Pancreas (tissue), 10 donors: ENCODE measurements around the gene TNIP1. TPM values are rescaled to one million over a fixed set of nuclear protein-coding genes. Genes with fewer than 3 reads are reported as not detected.

Experiments used
- ATAC-seq, 4 donors: fragments of 200-7000 bp; cut with Tn5 transposase; one replicate each; pipeline versions ENCODE4 v1.8.0 to v1.9.1; 2020; ENCODE audit warnings: mild to moderate bottlenecking in 4 of 4, moderate library complexity in 4 of 4
- DNase-seq, 6 donors: peaks; one replicate each; pipeline ENCODE4 v3.0.0-alpha.2; 2020
- FAIRE-seq: peaks from 2 replicates; lab custom pipeline; 2012; peaks lifted over from hg19 to GRCh38; lab: Jason Lieb, UNC
- H3K27ac ChIP-seq, 4 donors: fragments of 200-600 bp; sonication (generic); 1 replicate in 3 of 4; 2 replicates in 1 of 4; pipeline versions ENCODE4 v1.5.0 to v1.8.0; 2020
- H3K27me3 ChIP-seq, 4 donors: fragments of 200-600 bp; one replicate each; pipeline ENCODE4 v1.8.0; 2021
- H3K36me3 ChIP-seq, 3 donors: fragments of 200-600 bp; sonication (generic) in 1 of 3; one replicate each; pipeline versions ENCODE4 v1.5.0 to v1.8.0; 2020 to 2021
- H3K4me1 ChIP-seq, 3 donors: fragments of 200-600 bp; one replicate each; pipeline ENCODE4 v1.8.0; 2021
- H3K4me3 ChIP-seq, 4 donors: fragments of 200-600 bp; sonication (generic) in 2 of 4; one replicate each; pipeline versions ENCODE4 v1.5.0 to v1.8.0; 2020 to 2021
- H3K9me3 ChIP-seq, 4 donors: fragments of 200-600 bp; one replicate each; pipeline ENCODE4 v1.8.0; 2021
- CTCF ChIP-seq, 4 donors: fragments of 200-600 bp; sonication (generic) in 3 of 4; IDR thresholded peaks; one replicate each; pipeline versions ENCODE4 v1.5.0 to v1.8.0; 2021; ENCODE audit warnings: antibody characterized with exemption in 4 of 4
- WGBS, 2 donors: extraction: QIAGEN DNeasy Blood & Tissue Kit; methylation state at CpG; one replicate each; pipeline ENCODE4 v1.1.7; 2013; 5-methylcytosine and 5-hydroxymethylcytosine counted together
- intact Hi-C, 3 donors: fragments of 100-400 bp; cut with DNase I; formaldehyde crosslinking; loops; one replicate each; pipeline versions ENCODE4 v1.11.1 to v1.14.2; 2022
- polyA plus RNA-seq, 2 donors: library from polyadenylated mRNA; stranded (reverse); fragments of 200-250 nt; gene quantifications; one replicate each; pipeline ENCODE4 v1.2.3, GENCODE V29; 2013
- total RNA-seq, 6 donors: library from RNA; stranded (reverse); fragmentation: NEBNext Ultra II Directional in 4 of 6; extraction: Animal tissue kit (Norgen Biotek cat#: 25700) in 4 of 6; gene quantifications; one replicate each; pipeline versions ENCODE4 v1.2.1 to v1.2.4, GENCODE V29; 2021 to 2023
- donor health status: healthy with polysubstance abuse.
- donor health status: DM: no; HTN: no; CAD: no; lungs with moderate emphysema.
- donor health status: DM: no; HTN: no; CAD: no.
- donor health status: control.
- donor health status: control.
- donor health status: Bipolar disorder and iron deficiency.
- donor health status: DM: yes; HTN: yes; CAD: no.
- donor health status: DM: no; HTN: no; CAD: no.
- donor health status: DM: no; HTN: no; CAD: no.
- donor health status: DM: yes; HTN: yes; CAD: no.

The TNIP1 gene
- total and polyA plus RNA-seq, 8 donors = 36.4 to 118 (median 69.3) TPM

DNA sequence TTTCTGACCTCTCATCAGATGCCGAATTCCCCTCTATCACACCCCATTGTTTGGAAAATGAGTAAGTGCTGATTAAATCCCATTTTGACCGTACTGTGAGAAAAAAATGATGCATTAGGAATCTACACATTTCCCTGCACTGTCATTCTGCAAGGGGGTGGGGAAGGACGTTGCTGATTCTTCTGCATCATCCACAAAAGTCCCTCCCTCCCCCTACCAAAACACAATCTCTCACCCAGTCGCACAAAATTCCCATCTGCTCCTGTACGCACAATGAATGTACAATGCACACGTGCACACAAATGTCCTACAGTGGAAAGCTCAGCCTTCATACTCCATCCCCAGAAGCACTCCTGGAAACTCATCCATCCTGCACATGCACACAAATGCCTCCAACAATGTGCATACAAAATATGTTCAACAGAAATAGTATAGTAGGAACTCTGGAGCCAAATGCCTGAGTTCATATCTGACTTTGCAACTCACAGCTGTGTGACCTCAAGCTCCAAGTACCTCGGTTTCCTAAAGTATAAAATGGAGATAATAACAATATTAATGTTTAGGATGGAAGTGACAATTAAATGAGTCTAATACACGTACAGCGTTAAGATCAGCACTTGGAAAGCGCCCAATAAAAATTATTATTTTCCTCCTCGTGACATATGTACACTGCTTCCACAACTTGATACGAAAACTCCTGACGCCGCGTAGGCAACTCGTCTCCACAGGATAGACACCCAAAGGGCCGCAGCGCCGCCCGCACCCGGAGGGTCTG lies 809 bp downstream of the TNIP1 start:
- 1% methylated on average over 21 of the region's 21 CpGs for WGBS, 2 donors
- Histone ChIP-seq H3K4me3 (peak overlapping the region; percentile 78 to 97 (median 88)), H3K4me1 (peaks cover 8 to 48% (median 36%) of the 10 kb centered on the region in 3 donors), H3K27ac (peak overlapping the region; percentile 86 to 99 (median 96)), H3K27me3 (no peaks in the 10 kb centered on the region), H3K36me3 (no peaks in the 10 kb centered on the region), H3K9me3 (no peaks in the 10 kb centered on the region)
- FAIRE-seq (no peak), ATAC-seq (no peak), DNase-seq (no peak)
- no peak for TF ChIP-seq CTCF (IDR thresholded peaks at IDR 0.05)
- intact Hi-C loops = no loop called here

GRCh38 chr5:151078490-151079262 lies 2.2 kb downstream of the TNIP1 start:
- DNase-seq = peak in 1 of 6 donors; percentile 42
- intact Hi-C loops = no loop called here
- no peak for FAIRE-seq

DNA sequence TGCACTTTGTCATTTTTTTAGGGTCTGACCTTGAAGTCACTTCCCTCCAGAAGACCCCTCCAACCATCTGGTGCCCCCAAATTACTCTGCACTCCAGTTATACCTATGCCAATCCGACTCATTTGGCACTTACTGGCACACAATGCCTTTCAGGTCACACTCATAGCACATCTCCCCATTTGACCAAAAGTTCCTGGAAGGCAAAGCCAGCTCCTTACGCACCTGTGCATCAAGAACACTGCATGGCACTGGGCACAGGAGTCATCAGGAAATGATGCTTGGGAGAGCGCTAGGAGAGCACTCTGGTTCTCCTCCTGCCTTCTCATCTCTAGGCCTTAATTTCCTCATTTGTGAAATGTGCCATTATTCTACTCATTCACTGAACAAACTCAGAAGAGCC lies 2.9 kb downstream of the TNIP1 start:
- Histone ChIP-seq H3K9me3 (no peaks in the 10 kb centered on the region), H3K27me3 (no peaks in the 10 kb centered on the region), H3K4me1 (peaks cover 8 to 44% (median 36%) of the 10 kb centered on the region in 3 donors), H3K36me3 (no peaks in the 10 kb centered on the region), H3K27ac (peak overlapping the region in 3 of 4 donors; percentile 48 to 99 (median 96)), H3K4me3 (no peak overlapping the region)
- WGBS, 2 donors = 89 to 92% methylated on average over 3 of the region's 3 CpGs
- intact Hi-C loops = no loop called here
- ATAC-seq (no peak), DNase-seq (no peak), FAIRE-seq (no peak)
- TF ChIP-seq CTCF (IDR thresholded peaks at IDR 0.05) = no peak

More at GRCh38 chr5:151078490-151079262, 2.2 kb downstream of the TNIP1 start:
- no peak for TF ChIP-seq CTCF (IDR thresholded peaks at IDR 0.05)
- Histone ChIP-seq H3K27me3 (no peaks in the 10 kb centered on the region), H3K4me1 (peaks cover 8 to 48% (median 36%) of the 10 kb centered on the region in 3 donors), H3K9me3 (no peaks in the 10 kb centered on the region), H3K36me3 (no peaks in the 10 kb centered on the region), H3K27ac (peak overlapping the region in 3 of 4 donors; percentile 48 to 99 (median 96)), H3K4me3 (peak overlapping the region in 2 of 4 donors; percentile 89 to 97)
- 51 to 52% methylated on average over 16 of the region's 16 CpGs for WGBS, 2 donors
- no peak for ATAC-seq

DNA sequence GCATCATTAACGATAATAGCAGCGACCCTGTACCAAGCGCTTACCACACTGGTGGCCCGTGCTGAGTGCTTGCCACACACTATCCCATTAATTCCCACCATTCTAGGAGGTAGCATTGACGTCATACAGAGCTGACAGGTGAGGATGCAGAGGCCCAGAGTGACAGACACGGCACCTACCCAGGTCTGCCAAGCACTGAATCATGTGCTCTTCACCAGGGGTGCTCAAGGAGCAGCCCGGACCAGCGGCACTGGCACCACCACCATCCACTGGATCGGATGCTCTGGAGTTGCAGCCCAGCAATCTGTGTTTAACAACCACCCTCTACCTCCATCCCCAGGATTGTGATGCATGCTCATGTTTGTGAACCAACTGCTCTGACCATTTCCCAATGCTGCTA lies 3.4 kb downstream of the TNIP1 start:
- DNase-seq = no peak
- H3K27me3 ChIP-seq = no peaks in the 10 kb centered on the region
- FAIRE-seq = no peak
- no peaks in the 10 kb centered on the region for H3K36me3 ChIP-seq
- no peak for TF ChIP-seq CTCF (IDR thresholded peaks at IDR 0.05)
- H3K27ac ChIP-seq = no peak overlapping the region
- no peak overlapping the region for H3K4me3 ChIP-seq
- WGBS, 2 donors = 92 to 97% methylated on average over 9 of the region's 9 CpGs
- intact Hi-C loops = no loop called here
- H3K4me1 ChIP-seq = peaks cover 7 to 38% (median 35%) of the 10 kb centered on the region in 3 donors
- ATAC-seq = no peak
- H3K9me3 ChIP-seq = no peaks in the 10 kb centered on the region
